ENCODE measurements around the gene GDPD3.

Gene GDPD3

DNA sequence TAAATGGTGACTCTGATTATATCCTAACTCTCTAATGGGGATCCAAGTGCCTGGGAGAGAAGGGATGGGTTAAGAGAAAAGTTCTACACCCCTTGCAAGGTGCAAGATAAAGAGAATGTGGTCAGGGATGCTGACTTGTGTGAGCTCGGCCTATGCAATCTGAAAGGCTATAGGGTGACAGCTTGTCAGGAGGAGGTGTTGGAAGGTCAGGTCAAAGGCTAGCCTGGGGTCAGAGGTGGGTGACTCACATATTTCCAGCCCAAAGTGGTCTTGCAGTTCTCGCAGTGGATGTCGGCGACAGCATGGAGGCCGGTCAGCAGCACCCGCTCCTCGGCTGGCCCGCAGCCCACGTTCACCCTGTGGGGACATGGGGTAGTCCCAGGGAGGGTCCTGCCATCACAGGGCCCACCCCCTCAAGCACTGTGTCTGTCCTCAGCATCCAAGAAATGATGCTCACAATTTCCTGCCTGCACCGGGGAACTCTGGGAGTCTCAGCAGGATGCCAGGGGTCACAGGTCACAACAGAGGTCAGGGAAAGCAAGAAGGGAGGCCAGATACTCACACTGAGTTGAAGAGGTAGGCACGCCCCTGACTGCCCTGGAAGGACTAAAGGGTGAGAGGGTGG, 18.7 kb downstream of the GDPD3 start:
- H3K27me3 ChIP-seq (ENCODE audit: control insufficient read depth, insufficient read depth, low read length) = no peaks in the 10 kb centered on the region
- H3K9me3 ChIP-seq (ENCODE audit: control insufficient read depth, insufficient read depth, low read length) = peaks cover 20% of the 10 kb centered on the region
- peaks cover 10% of the 10 kb centered on the region; the same call in 1 of the 2 replicates for H3K36me3 ChIP-seq (ENCODE audit: control insufficient read depth, insufficient read depth, low read length)
- H3K9ac ChIP-seq (ENCODE audit: low read depth, low read length) = no peak overlapping the region
- no peak overlapping the region for H3K4me3 ChIP-seq (ENCODE audit: low read depth, low read length)
- H3K27ac ChIP-seq (ENCODE audit: low read depth, low read length) = no peak overlapping the region
- peaks cover 7% of the 10 kb centered on the region for H3K4me1 ChIP-seq (ENCODE audit: control insufficient read depth, insufficient read depth, low read length)

DNA sequence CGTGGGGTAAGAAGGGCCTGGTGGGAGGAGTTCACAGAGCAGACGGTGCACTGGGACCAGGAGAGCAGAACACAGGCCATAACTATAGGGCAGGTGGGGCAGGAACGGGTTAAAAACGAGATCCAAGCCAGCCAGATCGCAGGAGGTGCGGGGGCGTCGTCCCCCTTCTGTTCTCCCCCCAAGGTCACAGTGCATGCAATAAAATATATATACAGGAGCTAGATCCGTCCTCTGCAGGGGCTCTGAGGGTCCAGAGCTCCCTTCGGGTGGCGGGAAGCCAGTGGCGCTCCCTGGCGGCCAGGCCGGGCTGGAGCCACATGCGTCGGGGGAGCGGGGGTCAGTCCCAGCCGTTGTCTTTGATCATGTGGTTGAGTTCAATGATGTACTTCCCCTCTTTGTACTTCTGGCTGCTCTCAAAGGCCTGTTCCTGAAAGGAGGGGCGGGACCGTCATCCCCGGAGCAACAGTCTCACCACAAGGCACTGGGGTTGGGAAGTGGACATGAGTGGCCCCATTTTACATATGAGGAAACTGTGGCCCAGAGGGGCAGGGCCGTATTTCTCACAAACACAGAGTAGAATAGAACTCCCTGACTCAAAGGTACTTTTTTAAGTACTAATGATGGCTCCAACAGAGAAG, 20.8 kb downstream of the GDPD3 start:
- Histone ChIP-seq H3K9ac (ENCODE audit: low read depth, low read length) (peak overlapping the region; percentile 13; the same call in 1 of the 2 replicates), H3K9me3 (ENCODE audit: control insufficient read depth, insufficient read depth, low read length) (peaks cover 10% of the 10 kb centered on the region), H3K36me3 (ENCODE audit: control insufficient read depth, insufficient read depth, low read length) (peaks cover 10% of the 10 kb centered on the region; the same call in 1 of the 2 replicates), H3K27me3 (ENCODE audit: control insufficient read depth, insufficient read depth, low read length) (no peaks in the 10 kb centered on the region), H3K4me3 (ENCODE audit: low read depth, low read length) (peak overlapping the region; percentile 70), H3K4me1 (ENCODE audit: control insufficient read depth, insufficient read depth, low read length) (peaks cover 7% of the 10 kb centered on the region), H3K27ac (ENCODE audit: low read depth, low read length) (peak overlapping the region; percentile 70)

DNA sequence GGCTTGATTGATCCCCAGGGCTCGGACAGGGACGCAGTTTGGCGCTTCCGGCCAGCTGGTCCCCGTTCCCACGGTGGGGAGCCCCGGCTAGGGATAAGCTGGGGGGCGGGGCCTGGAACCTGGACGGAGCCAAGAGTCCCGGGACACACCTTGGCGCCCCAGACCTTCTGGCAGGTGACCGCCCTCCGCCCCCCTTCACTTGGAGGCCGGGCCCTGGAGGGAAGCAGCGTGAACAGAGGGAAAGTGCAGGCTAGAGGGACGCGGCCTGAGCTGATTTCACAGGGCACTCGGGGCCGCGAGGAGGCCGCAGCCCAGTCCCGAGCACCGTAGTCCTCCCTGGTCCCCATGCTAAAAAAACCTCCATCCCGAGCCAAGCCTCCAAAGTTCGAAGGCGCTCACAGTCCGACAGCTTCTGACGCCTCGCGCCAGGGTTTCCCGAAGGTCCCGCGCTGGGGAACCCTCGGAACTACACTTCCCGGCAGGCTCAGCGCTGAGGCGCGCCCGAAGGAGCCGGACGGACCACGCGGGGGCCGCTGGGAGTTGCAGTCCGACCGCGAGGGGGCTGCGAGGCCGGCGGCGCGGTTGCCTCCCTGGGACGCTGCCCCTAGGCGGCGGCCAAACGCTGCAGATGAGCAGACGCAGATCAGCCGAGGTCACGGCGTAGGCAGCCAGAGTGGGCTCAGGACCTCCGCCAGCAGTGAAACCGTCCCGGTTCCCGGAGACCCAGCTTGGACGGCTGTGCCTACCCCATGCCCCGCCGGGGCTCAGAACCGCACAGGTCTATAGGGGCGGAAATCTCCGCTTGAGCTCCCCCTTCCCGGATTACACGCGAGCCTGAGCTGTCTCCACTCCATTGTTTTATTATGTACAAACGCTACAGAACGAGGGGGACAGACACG, 21.6 kb downstream of the GDPD3 start, which contains the start of gene TBX6:
TSS of gene TBX6 (minus strand) at position 451 of the 899 bp plus-strand sequence. CDS start 731 bp downstream, outside the sequence.
- H3K4me3 ChIP-seq (ENCODE audit: low read depth, low read length) = peak within 1 kb of the TSS; percentile 70
- H3K36me3 ChIP-seq (ENCODE audit: control insufficient read depth, insufficient read depth, low read length) = peaks cover 10% of the 10 kb centered on the region; the same call in 1 of the 2 replicates
- peak within 1 kb of the TSS; percentile 34; the same call in 1 of the 2 replicates for H3K9ac ChIP-seq (ENCODE audit: low read depth, low read length)
- H3K27ac ChIP-seq (ENCODE audit: low read depth, low read length) = peak within 1 kb of the TSS; percentile 72
- peaks cover 2% of the 10 kb centered on the region for H3K9me3 ChIP-seq (ENCODE audit: control insufficient read depth, insufficient read depth, low read length)
- no peaks in the 10 kb centered on the region for H3K27me3 ChIP-seq (ENCODE audit: control insufficient read depth, insufficient read depth, low read length)
- H3K4me1 ChIP-seq (ENCODE audit: control insufficient read depth, insufficient read depth, low read length) = peaks cover 7% of the 10 kb centered on the region

DNA sequence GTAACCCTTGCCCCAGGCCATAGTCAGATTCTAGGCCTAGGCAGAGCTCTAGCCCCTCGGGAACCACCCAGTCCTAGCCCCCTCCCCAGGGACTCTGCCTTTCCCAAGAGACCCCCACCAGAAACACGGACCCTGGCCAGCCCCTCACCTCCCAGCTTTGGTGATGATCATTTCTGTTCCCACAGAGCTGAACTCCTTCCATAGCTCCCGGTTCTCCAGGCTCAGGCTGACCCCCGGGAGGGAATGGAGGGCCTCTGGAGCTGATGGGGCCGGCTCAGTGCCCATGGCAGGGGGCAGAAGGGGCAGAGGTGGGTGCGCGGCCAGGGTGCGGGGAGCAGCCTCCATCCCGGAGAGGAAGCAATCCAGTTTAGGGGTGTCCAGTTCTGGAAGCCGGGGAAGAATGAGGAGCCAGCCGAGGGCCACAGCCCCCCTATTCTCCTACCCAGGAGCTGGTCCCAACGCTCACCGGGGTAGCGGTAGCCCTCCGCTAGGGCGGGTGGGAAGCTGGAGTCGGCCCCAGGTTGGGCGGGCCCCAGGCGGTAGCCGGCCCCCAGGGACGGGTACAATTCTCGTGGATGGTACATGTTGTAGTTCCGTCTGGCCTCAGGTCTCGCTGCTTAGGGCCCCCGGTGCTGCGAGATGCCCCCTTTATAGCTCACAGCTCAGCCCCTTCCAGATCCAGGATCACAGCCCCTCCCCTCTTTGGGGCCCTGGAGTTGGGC, 22.6 kb downstream of the GDPD3 start:
- Histone ChIP-seq H3K27ac (ENCODE audit: low read depth, low read length) (no peak overlapping the region), H3K36me3 (ENCODE audit: control insufficient read depth, insufficient read depth, low read length) (peaks cover 10% of the 10 kb centered on the region; the same call in 1 of the 2 replicates), H3K4me3 (ENCODE audit: low read depth, low read length) (peak overlapping the region; percentile 70; the same call in 1 of the 2 replicates), H3K9ac (ENCODE audit: low read depth, low read length) (no peak overlapping the region), H3K9me3 (ENCODE audit: control insufficient read depth, insufficient read depth, low read length) (no peaks in the 10 kb centered on the region), H3K4me1 (ENCODE audit: control insufficient read depth, insufficient read depth, low read length) (peaks cover 5% of the 10 kb centered on the region), H3K27me3 (ENCODE audit: control insufficient read depth, insufficient read depth, low read length) (no peaks in the 10 kb centered on the region)

DNA sequence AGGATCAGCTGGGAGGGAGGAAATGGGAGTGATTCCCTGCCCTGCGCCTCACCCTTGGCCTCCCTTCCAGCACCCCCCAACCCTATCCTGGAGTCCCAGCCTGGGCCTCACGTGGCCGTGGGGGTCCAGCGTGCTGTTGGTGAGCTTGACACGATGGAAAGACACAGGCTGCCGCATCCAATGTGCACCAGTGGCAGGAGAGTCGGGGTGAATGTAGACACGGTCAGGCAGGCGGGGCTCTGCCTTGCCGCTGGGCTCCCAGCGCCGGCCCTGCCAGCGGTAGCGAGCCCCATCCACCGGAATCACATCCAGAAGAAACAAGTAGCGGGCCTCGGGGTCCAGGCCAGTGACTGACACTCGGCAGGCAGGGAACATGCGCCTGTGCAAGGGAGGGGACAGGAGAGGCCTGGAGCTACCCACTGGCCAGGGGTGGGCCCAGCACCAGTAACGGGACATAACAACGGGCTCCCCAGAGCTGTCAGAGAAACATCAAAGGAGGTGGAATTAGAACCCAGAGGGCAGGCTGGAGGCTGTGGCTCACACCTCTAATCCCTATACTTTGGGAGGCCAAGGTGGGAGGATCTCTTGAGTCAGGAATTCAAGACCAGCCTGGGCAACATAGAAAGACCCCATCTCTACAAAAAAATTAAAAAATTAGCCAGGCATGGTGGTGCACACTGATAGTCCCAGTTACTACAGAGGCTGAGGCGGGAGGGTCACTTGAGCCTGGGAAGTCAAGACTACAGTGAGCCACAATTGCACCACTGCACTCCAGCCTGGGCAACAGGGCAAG, 24.3 kb downstream of the GDPD3 start:
- H3K36me3 ChIP-seq (ENCODE audit: control insufficient read depth, insufficient read depth, low read length) = peaks cover 20% of the 10 kb centered on the region
- H3K9me3 ChIP-seq (ENCODE audit: control insufficient read depth, insufficient read depth, low read length) = no peaks in the 10 kb centered on the region
- no peaks in the 10 kb centered on the region for H3K4me1 ChIP-seq (ENCODE audit: control insufficient read depth, insufficient read depth, low read length)
- no peak overlapping the region for H3K27ac ChIP-seq (ENCODE audit: low read depth, low read length)
- H3K9ac ChIP-seq (ENCODE audit: low read depth, low read length) = no peak overlapping the region
- no peak overlapping the region for H3K4me3 ChIP-seq (ENCODE audit: low read depth, low read length)
- H3K27me3 ChIP-seq (ENCODE audit: control insufficient read depth, insufficient read depth, low read length) = no peaks in the 10 kb centered on the region

DNA sequence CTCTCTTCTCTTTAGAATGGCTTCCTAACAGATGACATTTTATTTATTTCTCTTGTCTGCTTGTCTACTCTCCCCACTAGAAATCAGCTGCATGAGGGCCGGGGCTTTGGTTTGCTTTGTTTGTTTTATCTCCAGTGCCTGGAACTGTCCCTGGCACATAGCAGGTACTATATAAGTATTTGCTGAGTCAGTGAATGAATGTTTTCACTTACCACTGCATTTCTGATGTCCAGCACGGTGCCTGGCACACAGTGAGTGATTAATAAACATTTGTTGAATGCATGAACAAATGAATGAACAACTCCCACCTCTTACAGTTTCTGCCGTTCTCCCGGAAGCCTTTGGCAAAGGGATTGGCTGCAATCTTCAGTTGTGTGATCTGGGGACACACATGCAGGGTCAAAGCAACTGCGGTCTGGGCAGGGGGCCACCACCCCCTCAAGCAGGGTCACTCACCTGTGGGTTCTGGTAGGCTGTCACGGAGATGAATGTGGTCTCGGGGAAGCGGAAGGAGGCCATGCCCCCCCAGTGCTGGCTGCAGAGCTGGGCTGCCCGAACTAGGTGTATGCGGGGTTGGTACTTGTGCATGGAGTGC, 25.0 kb downstream of the GDPD3 start:
- Histone ChIP-seq H3K4me1 (ENCODE audit: control insufficient read depth, insufficient read depth, low read length) (no peaks in the 10 kb centered on the region), H3K36me3 (ENCODE audit: control insufficient read depth, insufficient read depth, low read length) (peaks cover 24% of the 10 kb centered on the region), H3K4me3 (ENCODE audit: low read depth, low read length) (no peak overlapping the region), H3K9me3 (ENCODE audit: control insufficient read depth, insufficient read depth, low read length) (no peaks in the 10 kb centered on the region), H3K27ac (ENCODE audit: low read depth, low read length) (no peak overlapping the region), H3K27me3 (ENCODE audit: control insufficient read depth, insufficient read depth, low read length) (no peaks in the 10 kb centered on the region), H3K9ac (ENCODE audit: low read depth, low read length) (no peak overlapping the region)

DNA sequence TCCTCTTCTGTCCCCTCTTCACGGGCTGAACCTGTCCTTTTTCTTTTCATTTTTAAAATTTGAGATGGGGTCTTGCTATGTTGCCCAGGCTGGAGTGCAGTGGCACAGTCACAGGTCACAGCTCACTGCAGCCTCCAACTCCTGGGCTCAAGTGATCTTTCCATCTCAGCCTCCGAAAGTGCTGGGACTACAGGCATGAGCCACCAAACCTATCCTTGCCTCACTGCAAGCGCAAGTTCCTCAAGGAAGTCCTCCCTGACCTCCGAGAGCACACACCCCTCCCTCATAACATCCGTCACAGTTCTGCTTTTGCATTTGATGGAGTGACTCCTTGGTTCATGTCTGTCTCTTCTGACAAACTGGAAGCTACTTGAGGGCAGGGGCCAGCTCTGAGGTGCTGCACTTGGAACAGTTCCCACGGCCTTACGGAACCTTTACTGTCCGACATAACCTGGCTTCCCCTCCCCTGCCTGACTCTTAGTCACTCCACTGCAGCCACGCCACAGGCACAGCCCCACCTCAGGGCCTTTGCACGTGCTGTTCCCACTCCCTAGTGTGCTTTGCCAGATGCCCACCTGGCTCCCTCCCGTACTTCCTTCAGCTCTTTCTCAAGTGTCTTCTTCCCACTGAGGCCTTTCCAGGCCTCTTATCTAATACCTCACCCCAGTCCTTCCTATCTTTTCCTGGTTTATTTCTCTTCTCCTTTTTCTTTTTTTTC, 26.0 kb downstream of the GDPD3 start:
- H3K9ac ChIP-seq (ENCODE audit: low read depth, low read length) = no peak overlapping the region
- no peaks in the 10 kb centered on the region for H3K27me3 ChIP-seq (ENCODE audit: control insufficient read depth, insufficient read depth, low read length)
- peaks cover 34% of the 10 kb centered on the region for H3K36me3 ChIP-seq (ENCODE audit: control insufficient read depth, insufficient read depth, low read length)

DNA sequence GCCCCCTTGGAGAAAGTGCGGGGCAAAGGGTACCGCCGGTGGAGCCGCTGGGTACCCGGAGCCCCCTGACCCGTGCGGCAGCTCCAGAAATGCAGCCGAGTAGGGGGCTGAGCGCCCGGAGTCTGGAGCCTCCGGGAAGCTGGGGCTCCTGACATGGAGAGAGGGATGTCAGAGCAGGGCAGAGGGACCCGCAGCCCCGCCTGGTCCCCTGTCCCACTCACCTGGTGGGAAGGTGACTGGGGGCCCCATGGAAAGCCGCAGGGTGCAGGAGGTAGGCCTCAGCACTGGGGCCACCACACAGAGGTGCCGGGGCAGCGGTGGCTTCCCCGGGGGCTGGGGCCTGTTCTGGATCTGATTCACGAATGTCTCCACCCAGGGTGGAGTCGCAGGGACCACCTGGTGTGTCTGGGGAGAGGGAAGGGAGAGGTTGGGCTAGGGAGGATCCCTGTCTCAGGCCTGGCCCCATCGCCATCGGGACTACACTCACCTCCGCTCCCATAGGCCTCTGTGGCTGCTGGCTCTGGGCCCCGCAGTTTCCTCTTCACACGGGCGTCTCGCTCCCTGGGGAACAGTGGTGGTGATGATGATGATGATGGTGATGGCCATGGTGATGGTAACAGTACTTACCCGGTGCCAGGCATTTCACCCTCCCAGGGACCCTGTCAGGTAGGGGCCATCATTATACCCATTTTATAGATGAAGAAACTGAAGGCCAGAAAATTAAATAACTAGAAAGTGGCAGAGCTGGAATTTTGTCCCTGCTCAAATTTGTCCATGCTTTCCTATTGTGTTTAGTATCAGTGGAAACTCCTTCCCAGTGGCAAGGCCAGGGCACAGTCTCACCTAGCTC, 26.8 kb downstream of the GDPD3 start:
- H3K4me3 ChIP-seq (ENCODE audit: low read depth, low read length) = no peak overlapping the region
- H3K36me3 ChIP-seq (ENCODE audit: control insufficient read depth, insufficient read depth, low read length) = peaks cover 39% of the 10 kb centered on the region
- no peak overlapping the region for H3K9ac ChIP-seq (ENCODE audit: low read depth, low read length)
- H3K9me3 ChIP-seq (ENCODE audit: control insufficient read depth, insufficient read depth, low read length) = no peaks in the 10 kb centered on the region
- H3K27me3 ChIP-seq (ENCODE audit: control insufficient read depth, insufficient read depth, low read length) = no peaks in the 10 kb centered on the region
- H3K4me1 ChIP-seq (ENCODE audit: control insufficient read depth, insufficient read depth, low read length) = no peaks in the 10 kb centered on the region
- H3K27ac ChIP-seq (ENCODE audit: low read depth, low read length) = no peak overlapping the region

More for the DNA sequence above, 26.0 kb downstream of the GDPD3 start:
- H3K4me1 ChIP-seq (ENCODE audit: control insufficient read depth, insufficient read depth, low read length) = no peaks in the 10 kb centered on the region
- no peak overlapping the region for H3K4me3 ChIP-seq (ENCODE audit: low read depth, low read length)
- H3K9me3 ChIP-seq (ENCODE audit: control insufficient read depth, insufficient read depth, low read length) = no peaks in the 10 kb centered on the region
- no peak overlapping the region for H3K27ac ChIP-seq (ENCODE audit: low read depth, low read length)

DNA sequence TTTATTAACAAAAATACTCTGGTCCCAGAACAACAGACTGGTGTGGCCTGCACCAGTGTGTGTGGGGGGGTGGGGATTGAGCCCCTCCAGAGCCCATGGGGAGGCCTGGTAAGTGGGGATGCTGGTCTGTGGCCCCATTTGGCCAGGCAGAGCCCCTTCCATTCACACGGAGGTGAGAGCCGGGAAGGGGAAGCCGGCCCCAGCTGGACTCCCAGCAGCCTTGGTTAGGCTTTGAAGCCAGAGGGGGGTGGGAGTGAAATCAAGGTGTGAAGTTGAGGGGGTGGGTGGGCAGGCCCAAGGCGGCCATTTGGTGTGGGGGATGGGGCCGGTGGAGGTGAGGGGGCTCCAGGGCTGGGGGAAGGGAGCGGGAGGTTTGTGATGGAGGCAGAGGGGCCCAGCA, 27.5 kb downstream of the GDPD3 start:
- Histone ChIP-seq H3K36me3 (ENCODE audit: control insufficient read depth, insufficient read depth, low read length) (peaks cover 45% of the 10 kb centered on the region), H3K27me3 (ENCODE audit: control insufficient read depth, insufficient read depth, low read length) (no peaks in the 10 kb centered on the region), H3K9me3 (ENCODE audit: control insufficient read depth, insufficient read depth, low read length) (no peaks in the 10 kb centered on the region), H3K9ac (ENCODE audit: low read depth, low read length) (no peak overlapping the region), H3K4me1 (ENCODE audit: control insufficient read depth, insufficient read depth, low read length) (no peaks in the 10 kb centered on the region), H3K27ac (ENCODE audit: low read depth, low read length) (peak overlapping the region; percentile 65), H3K4me3 (ENCODE audit: low read depth, low read length) (no peak overlapping the region)

Measured in HUES48 (cell line).